GM12892 (cell line): ENCODE results near the gene NLRC5.
"Not testable (repeated sequence)": the region's sequence is repeated elsewhere in the genome, so short reads cannot be mapped to it uniquely, and the experiment has no call there.

ENCODE experiments used
- DNase-seq: peaks from one replicate; pipeline ENCODE4 v3.0.0; 2011; ENCODE audit not compliant: insufficient read length
- FAIRE-seq: peaks from 2 replicates; lab custom pipeline; 2011; peaks lifted over from hg19 to GRCh38; lab: Jason Lieb, UNC
- POLR2A ChIP-seq: IDR thresholded peaks from 2 replicates; pipeline ENCODE4 v1.6.1; 2011; ENCODE audit warnings: low read depth, low read length, control low read depth
- POLR2AphosphoS5 ChIP-seq: IDR thresholded peaks from 2 replicates; pipeline ENCODE4 v1.6.1; 2011; ENCODE audit warnings: low read depth, low read length, control low read depth
- TAF1 ChIP-seq: IDR thresholded peaks from 2 replicates; pipeline ENCODE4 v1.6.1; 2011; ENCODE audit warnings: low read depth, mild to moderate bottlenecking, control low read depth, low read length, borderline replicate concordance

The NLRC5 gene

GRCh38 chr16:57048095-57048494 is 58.7 kb downstream of the NLRC5 start:
- TF ChIP-seq TAF1 (no peak), POLR2A (no peak), POLR2AphosphoS5 (no peak)
- FAIRE-seq (peak; percentile 48), DNase-seq (no peak)

GRCh38 chr16:57049678-57050077 is 60.3 kb downstream of the NLRC5 start:
- FAIRE-seq = peak; percentile 99
- TF ChIP-seq POLR2A (0 out of 2 replicates have a peak, but pooled peaks have one; percentile 10), POLR2AphosphoS5 (no peak)
- DNase-seq = peak; percentile 54

GRCh38 chr16:57051696-57052228 is 62.4 kb downstream of the NLRC5 start:
- FAIRE-seq (peak; percentile 40), DNase-seq (no peak)
- TF ChIP-seq TAF1 = no peak
- no peak for TF ChIP-seq POLR2A
- TF ChIP-seq POLR2AphosphoS5 = no peak

- TF ChIP-seq POLR2AphosphoS5 (no peak), POLR2A (0 out of 2 replicates have a peak, but pooled peaks have one; percentile 15)
- DNase-seq (no peak), FAIRE-seq (peak; percentile 82)
These were observed 63.8 kb downstream of the NLRC5 start for GRCh38 chr16:57053206-57053605.

- DNase-seq (no peak), FAIRE-seq (no peak)
- TF ChIP-seq POLR2AphosphoS5 (no peak), POLR2A (no peak), TAF1 (no peak)
These were observed 65.0 kb downstream of the NLRC5 start for GRCh38 chr16:57054338-57054737.

- DNase-seq (no peak), FAIRE-seq (no peak)
- TF ChIP-seq POLR2A = no peak
- no peak for TF ChIP-seq TAF1
- TF ChIP-seq POLR2AphosphoS5 = no peak
These were observed 65.4 kb downstream of the NLRC5 start for GRCh38 chr16:57054771-57055170.

GRCh38 chr16:57055671-57056070 is 66.3 kb downstream of the NLRC5 start:
- TF ChIP-seq TAF1 = no peak
- TF ChIP-seq POLR2A = no peak
- no peak for TF ChIP-seq POLR2AphosphoS5
- no peak for FAIRE-seq

GRCh38 chr16:57058291-57058861 is 69.0 kb downstream of the NLRC5 start:
- TF ChIP-seq POLR2AphosphoS5 = no peak
- 0 out of 2 replicates have a peak, but pooled peaks have one; percentile 12 for TF ChIP-seq POLR2A
- TF ChIP-seq TAF1 = no peak
- no peak for FAIRE-seq
- no peak for DNase-seq

More at GRCh38 chr16:57055671-57056070, 66.3 kb downstream of the NLRC5 start:
- no peak for DNase-seq

GRCh38 chr16:57060323-57061083 is 71.1 kb downstream of the NLRC5 start:
- FAIRE-seq (no peak), DNase-seq (no peak)
- TF ChIP-seq POLR2A (peak; percentile 20; the same call in 1 of the 2 replicates), POLR2AphosphoS5 (no peak), TAF1 (no peak)

GRCh38 chr16:57061084-57061905 is 71.9 kb downstream of the NLRC5 start:
- FAIRE-seq = no peak
- TF ChIP-seq POLR2AphosphoS5 (no peak), POLR2A (no peak), TAF1 (no peak)
- no peak for DNase-seq

- FAIRE-seq (no peak), DNase-seq (no peak)
- TF ChIP-seq POLR2AphosphoS5 (0 out of 2 replicates have a peak, but pooled peaks have one; percentile 45), TAF1 (no peak)
These were observed 73.0 kb downstream of the NLRC5 start for GRCh38 chr16:57062329-57062728.

- FAIRE-seq, DNase-seq: not testable (repeated sequence)
These were observed 73.8 kb downstream of the NLRC5 start for GRCh38 chr16:57063189-57063588.
